ENCODE results near the gene GYPC.

The GYPC gene

DNA sequence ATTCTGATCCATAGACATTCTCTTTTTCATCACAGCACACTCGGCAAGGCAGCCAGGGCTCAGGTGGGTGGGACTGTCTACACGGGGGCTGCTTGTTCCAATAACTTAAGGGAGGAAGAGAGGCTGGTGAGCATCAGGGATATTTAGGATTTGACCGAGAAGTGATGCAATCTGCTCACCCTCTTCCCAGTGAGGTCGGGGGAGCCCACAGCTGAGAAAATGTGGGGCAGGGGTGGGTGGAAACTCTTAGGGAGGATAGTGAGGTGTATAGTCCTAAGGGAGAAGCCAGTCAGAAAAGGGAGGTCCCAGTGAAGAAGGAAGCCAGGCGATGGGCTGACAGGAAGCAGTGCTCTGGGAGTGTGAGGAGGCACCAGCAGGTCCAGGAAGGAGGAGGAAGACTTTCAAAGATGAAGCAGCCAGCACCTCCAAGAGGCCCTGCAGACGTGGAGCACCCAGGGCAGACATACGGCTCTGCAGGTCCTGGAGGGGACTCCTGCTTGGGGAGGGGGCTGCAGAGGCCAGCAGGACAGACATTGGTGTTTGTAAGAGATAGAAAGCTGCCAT is 76.8 kb downstream of the GYPC start:
- no peak for DNase-seq

- DNase-seq: no peak
These were observed 77.8 kb downstream of the GYPC start for GRCh38 chr2:126733795-126734194.

- DNase-seq: no peak
These were observed 80.3 kb downstream of the GYPC start for GRCh38 chr2:126736133-126736874.

DNA sequence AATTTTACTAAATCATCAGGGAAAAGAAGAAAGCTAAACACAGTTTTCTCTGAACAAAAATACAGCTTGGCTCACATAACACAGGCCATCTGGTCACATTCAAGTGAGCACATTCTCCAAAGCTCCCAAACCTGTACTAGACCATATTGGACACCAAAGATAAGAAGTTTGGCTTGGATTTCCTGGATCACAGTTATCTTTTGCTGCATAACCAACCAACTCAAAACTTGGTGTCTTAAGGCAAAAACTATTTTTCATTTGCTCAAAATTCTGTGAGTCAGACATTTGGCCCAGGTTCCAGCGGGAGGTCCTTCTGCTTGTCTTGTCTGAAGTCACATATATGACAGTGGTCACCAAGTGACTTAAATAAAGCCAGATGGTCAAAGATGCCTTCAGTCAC is 83.2 kb downstream of the GYPC start:
- no peak for DNase-seq

DNA sequence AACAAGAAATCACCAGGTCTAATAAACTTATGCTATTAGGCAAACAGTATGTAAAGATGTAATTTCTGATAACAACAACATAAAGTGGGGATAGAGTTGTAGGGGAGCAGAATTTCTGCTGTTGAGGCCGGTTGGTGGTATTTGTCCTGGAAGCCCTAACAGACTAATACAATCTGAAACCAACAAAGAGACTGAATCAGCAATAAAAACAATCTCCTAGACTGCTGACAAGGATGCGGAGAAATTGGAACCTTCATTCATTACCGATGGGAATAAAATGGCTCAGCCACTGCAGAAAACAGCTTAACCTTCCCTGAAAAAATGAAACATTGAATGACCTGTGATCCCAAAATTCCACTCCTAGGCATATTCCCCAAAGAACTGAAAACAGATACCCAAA is 88.7 kb downstream of the GYPC start:
- no peak for DNase-seq

Data from T-helper 1 cell (primary cell).